H1 (cell line): ENCODE results near the gene RALGAPA2. TPM values are rescaled to one million over a fixed set of nuclear protein-coding genes. Genes with fewer than 3 reads are reported as not detected.

Experiments
- KDM1A ChIP-seq: fragments of 200-600, 300-600 bp; sonication (generic); IDR thresholded peaks from 2 replicates; pipeline ENCODE4 v1.7.1; 2016; ENCODE audit warnings: mild to moderate bottlenecking, low read length, borderline replicate concordance
- RBBP5 ChIP-seq: IDR thresholded peaks from 2 replicates; pipeline ENCODE4 v1.7.1; 2012; ENCODE audit warnings: low read depth, mild to moderate bottlenecking, inconsistent platforms, low read length, moderate library complexity, borderline replicate concordance
- USF2 ChIP-seq: IDR thresholded peaks from 2 replicates; pipeline ENCODE4 v1.6.1; 2011; ENCODE audit warnings: low read length, improper control_type of control experiment
- ZNF274 ChIP-seq: IDR thresholded peaks from 2 replicates; pipeline ENCODE4 v1.7.0; 2012; ENCODE audit warnings: low read length, borderline replicate concordance; ENCODE audit errors: extremely low read depth
- polyA plus RNA-seq, 7 experiments: library from polyadenylated mRNA; depleted of rRNA in 3 of 7; stranded (reverse) in 5 of 7; unstranded in 2 of 7; fragments of >200 nt in 5 of 7; fragments of 200-250 nt in 2 of 7; gene quantifications; 1 replicate in 5 of 7; 2 replicates in 1 of 7; 4 replicates in 1 of 7; pipeline versions ENCODE4 v1.2.1 to v1.2.3, GENCODE V29; 2011 to 2013; ENCODE audit warnings: missing spikeins in 2 of 7, mixed read lengths in 2 of 7
- total RNA-seq: library from RNA; stranded (reverse); fragmentation: NEBNext Ultra II Directional; extraction: Animal tissue kit (Norgen Biotek cat#: 25700); gene quantifications from 2 replicates; pipeline ENCODE4 v1.2.1, GENCODE V29; 2021

RALGAPA2 gene
- total and polyA plus RNA-seq, 2 of the 8 experiments (the other 6 are each of a cell fraction or from before 2014, with no cell fraction given) = 5.1 to 25.5 TPM

DNA sequence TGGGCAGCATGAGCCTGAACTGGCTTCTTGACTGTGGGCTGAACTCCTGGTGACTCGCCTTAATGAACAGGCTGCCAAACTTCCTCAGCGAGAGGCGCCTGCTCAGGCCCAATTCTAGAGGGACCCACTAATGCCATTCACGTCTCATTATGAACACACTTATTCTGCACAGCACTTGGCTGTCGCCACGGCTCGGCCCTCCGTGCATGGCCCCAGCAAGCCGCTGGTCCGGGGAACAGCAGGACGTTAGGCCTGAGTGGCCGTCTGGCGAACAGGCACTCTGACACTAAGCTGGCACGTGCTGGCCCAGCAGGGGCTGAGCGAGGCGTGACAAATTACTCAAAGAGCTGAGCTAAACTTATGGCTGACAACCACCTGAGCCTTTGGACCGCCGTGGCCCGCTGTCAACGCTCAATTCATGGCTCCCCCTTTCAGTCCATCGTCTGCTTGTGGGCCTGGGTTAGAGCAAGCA, 298.6 kb downstream of the RALGAPA2 start (continued):
- TF ChIP-seq RBBP5 = no peak
- no peak for TF ChIP-seq USF2
- no peak for TF ChIP-seq KDM1A
- TF ChIP-seq ZNF274 = no peak
